ENCODE data around the gene SYNDIG1.

DNA sequence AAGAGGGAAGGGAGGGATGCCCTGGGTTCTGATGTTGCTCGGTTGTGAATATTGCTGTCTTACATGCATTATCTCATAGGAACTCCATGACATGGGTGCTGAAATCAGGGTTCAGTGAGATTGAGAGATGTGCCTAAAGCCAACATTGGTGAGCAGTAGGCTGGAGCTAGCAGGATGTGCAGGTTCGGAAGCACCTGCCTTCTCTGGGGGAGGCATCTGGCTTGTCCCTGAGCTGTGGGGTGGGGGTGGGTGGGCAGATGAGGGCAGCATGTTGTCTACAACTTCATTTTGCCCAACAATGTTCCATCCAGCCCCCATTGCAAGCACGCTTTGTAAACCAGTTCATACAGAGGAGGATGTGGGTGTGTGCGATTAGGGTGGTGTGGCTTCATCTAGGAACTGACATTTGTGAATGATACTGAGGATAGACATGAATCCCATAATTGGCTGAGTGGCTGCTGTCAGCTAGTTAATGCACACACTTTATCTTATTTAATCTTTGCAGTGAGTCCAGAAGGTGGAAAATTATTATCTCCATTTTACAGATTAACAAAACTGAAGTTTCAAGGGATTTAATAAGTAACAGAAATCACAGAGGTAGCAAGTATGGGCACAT is 119.4 kb downstream of the SYNDIG1 start:
- no peak for TF ChIP-seq FOXA1 (IDR thresholded peaks at IDR 0.05; ENCODE audit: borderline replicate concordance)
- TF ChIP-seq SREBF2 (CRISPR knock-in tag; IDR thresholded peaks at IDR 0.05), result no peak
- no peak for TF ChIP-seq RNF2 (IDR thresholded peaks at IDR 0.05)
- TF ChIP-seq, protein P1, sequence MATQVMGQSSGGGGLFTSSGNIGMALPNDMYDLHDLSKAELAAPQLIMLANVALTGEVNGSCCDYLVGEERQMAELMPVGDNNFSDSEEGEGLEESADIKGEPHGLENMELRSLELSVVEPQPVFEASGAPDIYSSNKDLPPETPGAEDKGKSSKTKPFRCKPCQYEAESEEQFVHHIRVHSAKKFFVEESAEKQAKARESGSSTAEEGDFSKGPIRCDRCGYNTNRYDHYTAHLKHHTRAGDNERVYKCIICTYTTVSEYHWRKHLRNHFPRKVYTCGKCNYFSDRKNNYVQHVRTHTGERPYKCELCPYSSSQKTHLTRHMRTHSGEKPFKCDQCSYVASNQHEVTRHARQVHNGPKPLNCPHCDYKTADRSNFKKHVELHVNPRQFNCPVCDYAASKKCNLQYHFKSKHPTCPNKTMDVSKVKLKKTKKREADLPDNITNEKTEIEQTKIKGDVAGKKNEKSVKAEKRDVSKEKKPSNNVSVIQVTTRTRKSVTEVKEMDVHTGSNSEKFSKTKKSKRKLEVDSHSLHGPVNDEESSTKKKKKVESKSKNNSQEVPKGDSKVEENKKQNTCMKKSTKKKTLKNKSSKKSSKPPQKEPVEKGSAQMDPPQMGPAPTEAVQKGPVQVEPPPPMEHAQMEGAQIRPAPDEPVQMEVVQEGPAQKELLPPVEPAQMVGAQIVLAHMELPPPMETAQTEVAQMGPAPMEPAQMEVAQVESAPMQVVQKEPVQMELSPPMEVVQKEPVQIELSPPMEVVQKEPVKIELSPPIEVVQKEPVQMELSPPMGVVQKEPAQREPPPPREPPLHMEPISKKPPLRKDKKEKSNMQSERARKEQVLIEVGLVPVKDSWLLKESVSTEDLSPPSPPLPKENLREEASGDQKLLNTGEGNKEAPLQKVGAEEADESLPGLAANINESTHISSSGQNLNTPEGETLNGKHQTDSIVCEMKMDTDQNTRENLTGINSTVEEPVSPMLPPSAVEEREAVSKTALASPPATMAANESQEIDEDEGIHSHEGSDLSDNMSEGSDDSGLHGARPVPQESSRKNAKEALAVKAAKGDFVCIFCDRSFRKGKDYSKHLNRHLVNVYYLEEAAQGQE (IDR thresholded peaks at IDR 0.05; ENCODE audit: borderline replicate concordance), result no peak
- TF ChIP-seq, protein P1 (CRISPR knock-in tag; IDR thresholded peaks at IDR 0.05; ENCODE audit: low read depth), result no peak
- no peak for TF ChIP-seq POLR2A (conservative IDR thresholded peaks at IDR 0.05)
- no peak for TF ChIP-seq MXI1 (IDR thresholded peaks at IDR 0.05; ENCODE audit: low read depth, low read length)
- no peak for TF ChIP-seq HMG20A (CRISPR knock-in tag; conservative IDR thresholded peaks at IDR 0.05)
- TF ChIP-seq PHF20 (IDR thresholded peaks at IDR 0.05; ENCODE audit: partially characterized antibody), result no peak
